ENCODE measurements around the gene TNFRSF1A.
A peak's percentile ranks its signal among the peaks of the same experiment; 100 is the strongest.

- TF ChIP-seq TAF7 (tag; IDR thresholded peaks at IDR 0.05), result no peak
- TF ChIP-seq ETV1 (tag; conservative IDR thresholded peaks at IDR 0.05; ENCODE audit: low read depth), result no peak
- TF ChIP-seq CTCF (IDR thresholded peaks at IDR 0.05 in 2 of 3, conservative IDR thresholded peaks at IDR 0.05 in 1 of 3; ENCODE audit: insufficient read depth in 2 of 3, low read depth in 1 of 3, low read length in 3 of 3), result peak; percentile 23 to 33 (median 33); a peak in 2 of 6 replicates
- no peak for TF ChIP-seq ARID2 (IDR thresholded peaks at IDR 0.05)
- TF ChIP-seq NBN (IDR thresholded peaks at IDR 0.05; ENCODE audit: low read depth), result no peak
- no peak for TF ChIP-seq NFE2 (IDR thresholded peaks at IDR 0.05; ENCODE audit: low read depth)
These were observed 34.4 kb upstream of the TNFRSF1A start for GRCh38 chr12:6376079-6376869.

Measured in K562 (cell line).